SK-N-SH (cell line): ENCODE data around the gene WDFY2. TPM values are rescaled to one million over a fixed set of nuclear protein-coding genes. Genes with fewer than 3 reads are reported as not detected.

Source experiments
- CTCF ChIA-PET: fragments of 300-600, 350-600 bp; formaldehyde crosslinking; extraction: SDS; loops from one replicate; lab custom pipeline; 2021; lab: Yijun Ruan, JAX
- POLR2A ChIA-PET: fragments of 350-600 bp; sonication (Branson Sonifier 250); formaldehyde crosslinking; extraction: SDS; loops from one replicate; lab custom pipeline; 2020; ENCODE audit warnings: antibody characterized with exemption, inconsistent platforms; lab: Yijun Ruan, JAX
- DNase-seq: peaks from one replicate; pipeline ENCODE4 v3.0.0; 2012
- H2AFZ ChIP-seq: fragments of 200-600 bp; sonication (generic); 2 replicates; pipeline ENCODE4 v1.8.1; 2016; ENCODE audit warnings: antibody characterized with exemption, mild to moderate bottlenecking, low read depth
- H3F3A ChIP-seq: fragments of 200-600 bp; sonication (generic); replicated peaks from 2 replicates; pipeline ENCODE3; 2016; ENCODE audit warnings: antibody characterized with exemption, mild to moderate bottlenecking; ENCODE audit not compliant: insufficient read depth
- H3K27ac ChIP-seq, 2 experiments: fragments of 200-500 bp in 1 of 2; fragments of 200-600 bp in 1 of 2; sonication (Bioruptor generic) in 1 of 2; sonication (generic), shearing (Covaris generic) in 1 of 2; 2 replicates each; pipeline versions ENCODE4 v1.5.1 to v1.6.1; 2014 to 2016; ENCODE audit warnings: low read depth in 2 of 2, inconsistent platforms in 1 of 2, low read length in 1 of 2, mild to moderate bottlenecking in 1 of 2, mixed read lengths in 1 of 2
- H3K27me3 ChIP-seq: fragments of 200-600 bp; sonication (generic), shearing (Covaris generic); 2 replicates; pipeline ENCODE4 v1.6.1; 2016; ENCODE audit warnings: mixed run types; ENCODE audit not compliant: insufficient read depth
- H3K36me3 ChIP-seq, 2 experiments: fragments of 200-500 bp in 1 of 2; fragments of 200-600 bp in 1 of 2; sonication (Bioruptor generic) in 1 of 2; sonication (generic) in 1 of 2; replicated peaks in 1 of 2; 2 replicates each; pipeline versions ENCODE3 to v1.5.1; 2014 to 2016; ENCODE audit warnings: low read length in 1 of 2, mild to moderate bottlenecking in 1 of 2; ENCODE audit not compliant: insufficient read depth in 2 of 2, control insufficient read depth in 1 of 2
- H3K4me1 ChIP-seq, 2 experiments: fragments of 200-500 bp in 1 of 2; fragments of 200-600 bp in 1 of 2; sonication (Bioruptor generic) in 1 of 2; sonication (generic), shearing (Covaris generic) in 1 of 2; 2 replicates each; pipeline versions ENCODE4 v1.5.1 to v1.6.1; 2014 to 2016; ENCODE audit warnings: low read depth in 1 of 2, low read length in 1 of 2, mixed run types in 1 of 2; ENCODE audit not compliant: insufficient read depth in 2 of 2, control insufficient read depth in 1 of 2
- H3K4me2 ChIP-seq: fragments of 200-600 bp; sonication (generic), shearing (Covaris generic); 2 replicates; pipeline ENCODE4 v1.6.1; 2017; ENCODE audit warnings: mixed run types
- H3K4me3 ChIP-seq, 2 experiments: fragments of 200-500 bp in 1 of 2; fragments of 200-600 bp in 1 of 2; sonication (Bioruptor generic) in 1 of 2; sonication (generic), shearing (Covaris generic) in 1 of 2; 2 replicates each; pipeline versions ENCODE4 v1.5.1 to v1.8.1; 2014 to 2016; ENCODE audit warnings: low read depth in 2 of 2, inconsistent platforms in 1 of 2, low read length in 1 of 2, mild to moderate bottlenecking in 1 of 2, mixed read lengths in 1 of 2, moderate library complexity in 1 of 2
- H3K79me2 ChIP-seq: fragments of 200-600 bp; sonication (generic); 2 replicates; pipeline ENCODE4 v1.8.1; 2017; ENCODE audit warnings: mild to moderate bottlenecking; ENCODE audit not compliant: insufficient read depth
- H3K9ac ChIP-seq: fragments of 200-600 bp; sonication (generic); 2 replicates; pipeline ENCODE4 v1.6.1; 2017; ENCODE audit warnings: mixed run types
- H3K9me2 ChIP-seq: fragments of 200-600 bp; sonication (generic); 2 replicates; pipeline ENCODE4 v1.6.1; 2017; ENCODE audit warnings: mixed run types
- H3K9me3 ChIP-seq: fragments of 200-600 bp; sonication (generic); 2 replicates; pipeline ENCODE4 v1.6.1; 2017; ENCODE audit warnings: mixed run types, mild to moderate bottlenecking, moderate library complexity
- H4K20me1 ChIP-seq: fragments of 200-600 bp; sonication (generic); 2 replicates; pipeline ENCODE4 v1.6.1; 2017; ENCODE audit warnings: mild to moderate bottlenecking, mixed run types; ENCODE audit not compliant: insufficient read depth
- CHD2 ChIP-seq: fragments of 150-350 bp; IDR thresholded peaks from 2 replicates; pipeline ENCODE4 v1.6.1; 2018; ENCODE audit warnings: low read length; ENCODE audit not compliant: partially characterized antibody
- EZH2phosphoT487 ChIP-seq: fragments of 200-600 bp; sonication (generic); IDR thresholded peaks from 2 replicates; pipeline ENCODE4 v1.6.1; 2017; ENCODE audit warnings: low read depth, mixed run types, mild to moderate bottlenecking, antibody characterized with exemption, moderate library complexity, borderline replicate concordance
- GABPA ChIP-seq: IDR thresholded peaks from 2 replicates; pipeline ENCODE4 v1.4.0; 2012; ENCODE audit warnings: low read depth, mild to moderate bottlenecking
- MEF2A ChIP-seq: IDR thresholded peaks from 2 replicates; pipeline ENCODE4 v1.4.0; 2012; ENCODE audit warnings: low read depth, borderline replicate concordance
- MXI1 ChIP-seq: IDR thresholded peaks from 2 replicates; pipeline ENCODE4 v1.6.1; 2012; ENCODE audit warnings: mild to moderate bottlenecking, low read depth, low read length, improper control_type of control experiment
- NFIC ChIP-seq: IDR thresholded peaks from 2 replicates; pipeline ENCODE4 v1.4.0; 2012; ENCODE audit warnings: borderline replicate concordance
- POLR2AphosphoS5 ChIP-seq: IDR thresholded peaks from 2 replicates; pipeline ENCODE4 v1.6.1; 2012; ENCODE audit warnings: low read depth, low read length
- RCOR1 ChIP-seq: fragments of 150-350 bp; IDR thresholded peaks from 2 replicates; pipeline ENCODE4 v1.6.1; 2017; ENCODE audit warnings: antibody characterized with exemption, low read length
- RFX5 ChIP-seq: IDR thresholded peaks from 2 replicates; pipeline ENCODE4 v1.6.1; 2012; ENCODE audit warnings: mild to moderate bottlenecking, improper control_type of control experiment, low read length
- RXRA ChIP-seq: IDR thresholded peaks from 2 replicates; pipeline ENCODE4 v1.4.0; 2012; ENCODE audit warnings: low read depth, mild to moderate bottlenecking, borderline replicate concordance
- SIN3A ChIP-seq: IDR thresholded peaks from 2 replicates; pipeline ENCODE4 v1.6.1; 2012; ENCODE audit warnings: low read depth, mild to moderate bottlenecking, low read length, moderate library complexity, borderline replicate concordance
- YY1 ChIP-seq: IDR thresholded peaks from 2 replicates; pipeline ENCODE4 v1.4.0; 2012; ENCODE audit warnings: low read depth, mild to moderate bottlenecking
- WGBS: methylation state at CpG from one replicate; pipeline ENCODE4 v1.1.6; 2017; ENCODE audit warnings: low lambda C conversion rate; 5-methylcytosine and 5-hydroxymethylcytosine counted together
- polyA plus RNA-seq, 3 experiments: library from polyadenylated mRNA; depleted of rRNA; stranded (reverse); fragments of >200 nt; gene quantifications; 2 replicates each; pipeline ENCODE4 v1.2.3, GENCODE V29; 2012
- TF ChIP-seq, protein P1 (sequence below): fragments of 150-350 bp; IDR thresholded peaks from 2 replicates; pipeline ENCODE4 v1.6.1; 2017; ENCODE audit warnings: antibody characterized with exemption, low read length, low read depth, borderline replicate concordance
- TF ChIP-seq, protein P2 (sequence below): IDR thresholded peaks from 2 replicates; pipeline ENCODE4 v1.4.0; 2012; ENCODE audit warnings: low read depth, borderline replicate concordance
- TF ChIP-seq, protein P3 (sequence below): IDR thresholded peaks from 2 replicates; pipeline ENCODE4 v1.4.0; 2012; ENCODE audit warnings: low read depth

WDFY2 gene
- polyA plus RNA-seq, 1 of the 3 experiments (the other 2 are of a cell fraction), result 4.1 TPM

DNA sequence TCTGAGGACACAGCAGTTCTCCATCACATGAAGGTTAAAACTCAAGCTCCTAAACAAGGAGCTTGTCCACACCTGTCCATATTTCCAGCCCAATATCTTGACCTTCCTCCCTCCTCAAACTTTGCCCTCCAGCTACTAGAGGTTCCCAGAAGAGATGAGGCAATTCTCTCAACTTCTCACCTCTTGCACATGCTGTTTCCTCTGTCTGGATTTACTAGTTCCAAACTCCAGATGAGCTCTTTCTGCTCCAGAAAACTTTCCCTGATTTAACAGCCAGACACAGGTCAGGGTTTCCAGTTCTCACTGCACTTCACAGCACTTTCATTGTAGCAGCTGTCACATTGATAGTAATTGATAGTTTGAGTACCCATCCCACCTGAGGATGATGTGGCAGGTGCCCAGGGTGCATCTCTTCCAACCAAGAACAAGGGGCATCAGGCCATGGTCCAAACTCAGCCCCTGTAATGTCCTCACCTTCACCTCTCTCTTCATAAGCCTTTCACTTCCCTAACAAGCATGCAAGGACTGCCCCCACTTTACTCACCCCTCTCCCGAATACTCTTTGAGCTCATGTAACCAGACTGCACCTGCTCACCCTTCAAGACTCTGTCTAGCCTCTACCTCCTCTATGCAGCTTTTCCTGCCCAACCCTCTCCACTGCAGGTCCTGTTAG lies 3.0 kb upstream of the WDFY2 start:
- Histone ChIP-seq H3K4me2 (no peak overlapping the region), H3K36me3 (no peaks in the 10 kb centered on the region), H3K4me3 (no peak overlapping the region), H3K9me3 (no peaks in the 10 kb centered on the region), H3F3A (peaks cover 10% of the 10 kb centered on the region), H4K20me1 (no peaks in the 10 kb centered on the region)
- POLR2A ChIA-PET, result interaction anchor here (3.7 kb wide), 1 partner anchor 128 kb away, joined by 20 read pairs; the partner anchor contains the start of gene INTS6
- 92% methylated on average over 1 of the region's 1 CpG for WGBS
- TF ChIP-seq POLR2AphosphoS5, result no peak
- TF ChIP-seq NFIC, result no peak
- no peak for TF ChIP-seq MXI1
- TF ChIP-seq, protein P1, sequence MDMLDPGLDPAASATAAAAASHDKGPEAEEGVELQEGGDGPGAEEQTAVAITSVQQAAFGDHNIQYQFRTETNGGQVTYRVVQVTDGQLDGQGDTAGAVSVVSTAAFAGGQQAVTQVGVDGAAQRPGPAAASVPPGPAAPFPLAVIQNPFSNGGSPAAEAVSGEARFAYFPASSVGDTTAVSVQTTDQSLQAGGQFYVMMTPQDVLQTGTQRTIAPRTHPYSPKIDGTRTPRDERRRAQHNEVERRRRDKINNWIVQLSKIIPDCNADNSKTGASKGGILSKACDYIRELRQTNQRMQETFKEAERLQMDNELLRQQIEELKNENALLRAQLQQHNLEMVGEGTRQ, result no peak
- no peak for TF ChIP-seq EZH2phosphoT487
- TF ChIP-seq GABPA, result no peak
- TF ChIP-seq, protein P2, sequence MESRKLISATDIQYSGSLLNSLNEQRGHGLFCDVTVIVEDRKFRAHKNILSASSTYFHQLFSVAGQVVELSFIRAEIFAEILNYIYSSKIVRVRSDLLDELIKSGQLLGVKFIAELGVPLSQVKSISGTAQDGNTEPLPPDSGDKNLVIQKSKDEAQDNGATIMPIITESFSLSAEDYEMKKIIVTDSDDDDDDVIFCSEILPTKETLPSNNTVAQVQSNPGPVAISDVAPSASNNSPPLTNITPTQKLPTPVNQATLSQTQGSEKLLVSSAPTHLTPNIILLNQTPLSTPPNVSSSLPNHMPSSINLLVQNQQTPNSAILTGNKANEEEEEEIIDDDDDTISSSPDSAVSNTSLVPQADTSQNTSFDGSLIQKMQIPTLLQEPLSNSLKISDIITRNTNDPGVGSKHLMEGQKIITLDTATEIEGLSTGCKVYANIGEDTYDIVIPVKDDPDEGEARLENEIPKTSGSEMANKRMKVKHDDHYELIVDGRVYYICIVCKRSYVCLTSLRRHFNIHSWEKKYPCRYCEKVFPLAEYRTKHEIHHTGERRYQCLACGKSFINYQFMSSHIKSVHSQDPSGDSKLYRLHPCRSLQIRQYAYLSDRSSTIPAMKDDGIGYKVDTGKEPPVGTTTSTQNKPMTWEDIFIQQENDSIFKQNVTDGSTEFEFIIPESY, result no peak
- no peak for TF ChIP-seq MEF2A
- TF ChIP-seq SIN3A, result no peak
- TF ChIP-seq RCOR1, result no peak
- no peak for TF ChIP-seq RXRA
- TF ChIP-seq, protein P3, sequence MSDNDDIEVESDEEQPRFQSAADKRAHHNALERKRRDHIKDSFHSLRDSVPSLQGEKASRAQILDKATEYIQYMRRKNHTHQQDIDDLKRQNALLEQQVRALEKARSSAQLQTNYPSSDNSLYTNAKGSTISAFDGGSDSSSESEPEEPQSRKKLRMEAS, result no peak
- TF ChIP-seq RFX5, result no peak
- TF ChIP-seq, all 33 proteins: peak for 0
- Histone ChIP-seq H2AFZ (no peak overlapping the region), H3K4me1 (peaks cover 6 to 8% of the 10 kb centered on the region in 2 experiments; a peak in 3 of 4 replicates), H3K27ac (no peak overlapping the region), H3K9ac (no peak overlapping the region), H3K79me2 (peaks cover 19% of the 10 kb centered on the region), H3K27me3 (no peaks in the 10 kb centered on the region), H3K9me2 (no peaks in the 10 kb centered on the region)
- CTCF ChIA-PET, result no interaction called here
- no peak for DNase-seq

DNA sequence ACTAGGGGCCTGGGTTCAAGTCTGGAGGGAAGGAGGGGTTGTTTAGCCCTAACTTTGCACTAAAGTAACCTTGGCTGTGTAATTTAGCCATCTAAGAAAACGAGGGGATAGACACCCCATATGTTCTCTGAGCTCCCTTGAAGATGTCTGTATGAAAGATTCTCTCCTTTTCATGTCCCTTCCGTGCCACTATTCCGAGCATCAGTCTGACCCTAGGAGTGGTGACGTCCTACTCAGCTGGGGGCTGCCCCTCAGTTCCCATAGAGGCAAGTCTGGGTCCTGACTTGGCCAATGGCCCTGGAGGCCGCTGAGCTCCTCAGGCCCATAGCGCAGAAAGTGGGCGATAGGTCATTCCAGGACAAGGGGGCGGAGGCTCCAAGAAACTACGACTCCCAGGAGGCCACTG lies 790 bp upstream of the WDFY2 start:
- Histone ChIP-seq H3K27ac (peak overlapping the region; percentile 81 to 97), H3F3A (peaks cover 10% of the 10 kb centered on the region), H3K4me3 (peak overlapping the region; percentile 48 to 98), H3K36me3 (peaks cover 0 to 4% of the 10 kb centered on the region in 2 experiments), H2AFZ (peak overlapping the region; percentile 89), H3K79me2 (peaks cover 41% of the 10 kb centered on the region), H3K9me3 (no peaks in the 10 kb centered on the region), H3K27me3 (no peaks in the 10 kb centered on the region), H3K4me2 (peak overlapping the region; percentile 63), H4K20me1 (no peaks in the 10 kb centered on the region; the same call in 1 of the 2 replicates), H3K9me2 (no peaks in the 10 kb centered on the region), H3K9ac (peak overlapping the region; percentile 44; the same call in 1 of the 2 replicates), H3K4me1 (peaks cover 7 to 18% of the 10 kb centered on the region in 2 experiments; a peak in 3 of 4 replicates)
- no peak for DNase-seq
- POLR2A ChIA-PET, result interaction anchor here (0.6 to 3.7 kb wide), 6 partner anchors 125 to 389 kb away, joined by 3 to 20 read pairs (median 4); partner anchors contain the start of gene INTS6
- CTCF ChIA-PET, result interaction anchor here (0.8 to 1.1 kb wide), 3 partner anchors 149 to 214 kb away, joined by 3 to 5 read pairs (median 4); no protein-coding TSS in a partner anchor
- 34% methylated on average over 8 of the region's 9 CpGs for WGBS
- TF ChIP-seq YY1 (0 out of 2 replicates have a peak, but pooled peaks have one; percentile 21), RXRA (peak; percentile 91), CHD2 (peak; percentile 69)
- TF ChIP-seq, protein P3, result no peak
